Osteoblast (primary cell): ENCODE results near the gene DAPK3. TPM values are rescaled to one million over a fixed set of nuclear protein-coding genes. Genes with fewer than 3 reads are reported as not detected.
"Not testable (repeated sequence)": the region's sequence is repeated elsewhere in the genome, so short reads cannot be mapped to it uniquely, and the experiment has no call there.

ENCODE experiments used
- DNase-seq: peaks from one replicate; pipeline ENCODE4 v3.0.0; 2011; ENCODE audit warnings: low spot score, mixed read lengths; ENCODE audit not compliant: insufficient read length; ENCODE audit errors: missing footprints
- H2AFZ ChIP-seq: 2 replicates; pipeline ENCODE4 v1.6.0; 2011; ENCODE audit warnings: mild to moderate bottlenecking, low read length
- H3K27ac ChIP-seq: 2 replicates; pipeline ENCODE4 v1.5.1; 2011; ENCODE audit warnings: mild to moderate bottlenecking, low read depth, low read length, moderate library complexity
- H3K27me3 ChIP-seq: 2 replicates; pipeline ENCODE4 v1.6.0; 2012; ENCODE audit warnings: mild to moderate bottlenecking, control low read depth, inconsistent platforms, low read length, moderate library complexity; ENCODE audit not compliant: insufficient read depth
- H3K36me3 ChIP-seq: 2 replicates; pipeline ENCODE4 v1.5.1; 2011; ENCODE audit warnings: mild to moderate bottlenecking, low read length, control low read depth, moderate library complexity; ENCODE audit not compliant: insufficient read depth
- H3K4me1 ChIP-seq: 2 replicates; pipeline ENCODE4 v1.5.1; 2011; ENCODE audit warnings: mild to moderate bottlenecking, low read length, control low read depth, moderate library complexity; ENCODE audit not compliant: insufficient read depth
- H3K4me2 ChIP-seq: 2 replicates; pipeline ENCODE4 v1.6.0; 2011; ENCODE audit warnings: mild to moderate bottlenecking, low read length; ENCODE audit not compliant: insufficient read depth
- H3K4me3 ChIP-seq: fragments of 200-600 bp; sonication (generic); 3 replicates; pipeline ENCODE4 v1.5.1; 2012; ENCODE audit warnings: mild to moderate bottlenecking, low read length, inconsistent platforms; ENCODE audit not compliant: insufficient read depth
- H3K79me2 ChIP-seq: 2 replicates; pipeline ENCODE4 v1.6.0; 2012; ENCODE audit warnings: mild to moderate bottlenecking, low read length, control low read depth, inconsistent platforms; ENCODE audit not compliant: insufficient read depth
- H3K9me3 ChIP-seq: 2 replicates; pipeline ENCODE4 v1.5.1; 2011; ENCODE audit warnings: low read depth, low read length, control low read depth
- H4K20me1 ChIP-seq: 2 replicates; pipeline ENCODE4 v1.6.0; 2012; ENCODE audit warnings: mild to moderate bottlenecking, low read length, control low read depth; ENCODE audit not compliant: insufficient read depth
- CTCF ChIP-seq: IDR thresholded peaks from 2 replicates; pipeline ENCODE4 v1.5.1; 2011; ENCODE audit warnings: mild to moderate bottlenecking, low read depth, low read length, moderate library complexity; ENCODE audit errors: extremely low read depth
- total RNA-seq: library from RNA; depleted of rRNA; stranded (reverse); fragments of >200 nt; gene quantifications from 2 replicates; pipeline ENCODE4 v1.2.3, GENCODE V29; 2012

Gene DAPK3
- total RNA-seq, 1 donor = 131 TPM

GRCh38 chr19:4012092-4012974 is 41.4 kb upstream of the DAPK3 start:
- TF ChIP-seq CTCF = no peak
- no peak overlapping the region for H3K4me3 ChIP-seq
- H3K9me3 ChIP-seq = no peaks in the 10 kb centered on the region
- H3K36me3 ChIP-seq = peaks cover 30% of the 10 kb centered on the region
- H3K79me2 ChIP-seq = peaks cover 94% of the 10 kb centered on the region
- peak; percentile 62 for DNase-seq
- H4K20me1 ChIP-seq = peaks cover 77% of the 10 kb centered on the region
- peaks cover 10% of the 10 kb centered on the region for H3K4me1 ChIP-seq
- no peak overlapping the region for H3K27ac ChIP-seq
- H3K27me3 ChIP-seq = no peaks in the 10 kb centered on the region
- no peak overlapping the region for H2AFZ ChIP-seq
- no peak overlapping the region for H3K4me2 ChIP-seq

GRCh38 chr19:4011430-4011829 is 40.5 kb upstream of the DAPK3 start:
- H3K27ac ChIP-seq, H3K4me2 ChIP-seq, H3K27me3 ChIP-seq, H3K4me3 ChIP-seq, H2AFZ ChIP-seq, DNase-seq, H3K9me3 ChIP-seq: not testable (repeated sequence)
- Histone ChIP-seq H3K36me3 (peaks cover 30% of the 10 kb centered on the region), H4K20me1 (peaks cover 69% of the 10 kb centered on the region), H3K4me1 (peaks cover 15% of the 10 kb centered on the region), H3K79me2 (peaks cover 87% of the 10 kb centered on the region)

GRCh38 chr19:4010808-4011110 is 39.9 kb upstream of the DAPK3 start:
- no peak overlapping the region for H3K4me3 ChIP-seq
- H3K36me3 ChIP-seq = peaks cover 30% of the 10 kb centered on the region
- no peak for TF ChIP-seq CTCF
- no peak for DNase-seq
- H3K27me3 ChIP-seq = no peaks in the 10 kb centered on the region
- no peak overlapping the region for H2AFZ ChIP-seq
- H3K79me2 ChIP-seq = peaks cover 81% of the 10 kb centered on the region
- peaks cover 64% of the 10 kb centered on the region for H4K20me1 ChIP-seq
- no peak overlapping the region for H3K4me2 ChIP-seq
- no peaks in the 10 kb centered on the region for H3K9me3 ChIP-seq
- peaks cover 16% of the 10 kb centered on the region for H3K4me1 ChIP-seq
- H3K27ac ChIP-seq = no peak overlapping the region

- peaks cover 16% of the 10 kb centered on the region for H3K4me1 ChIP-seq
Measured at GRCh38 chr19:4009990-4010807, 39.3 kb upstream of the DAPK3 start.

More at GRCh38 chr19:4009990-4010807, 39.3 kb upstream of the DAPK3 start:
- Histone ChIP-seq H3K4me2 (no peak overlapping the region), H3K4me3 (no peak overlapping the region), H3K79me2 (peaks cover 75% of the 10 kb centered on the region), H3K27ac (no peak overlapping the region), H4K20me1 (peaks cover 59% of the 10 kb centered on the region), H3K27me3 (no peaks in the 10 kb centered on the region), H3K9me3 (no peaks in the 10 kb centered on the region), H2AFZ (no peak overlapping the region), H3K36me3 (peaks cover 27% of the 10 kb centered on the region)
- TF ChIP-seq CTCF = no peak
- peak; percentile 85 for DNase-seq
